Measurements from ENCODE around the gene LYZL4.

The LYZL4 gene

GRCh38 chr3:42357335-42357734 is 53.1 kb downstream of the LYZL4 start:
- TF ChIP-seq EZH2phosphoT487 (conservative IDR thresholded peaks at IDR 0.05; ENCODE audit: low read length), result no peak
- no peak for TF ChIP-seq CTCF (IDR thresholded peaks at IDR 0.05; ENCODE audit: insufficient read depth, low read length, poor library complexity, severe bottlenecking)
- Histone ChIP-seq H3K27ac (ENCODE audit: low read depth, low read length) (no peak overlapping the region), H3K9ac (ENCODE audit: low read length) (no peak overlapping the region), H3K36me3 (ENCODE audit: low read length) (no peaks in the 10 kb centered on the region), H4K20me1 (ENCODE audit: low read depth, low read length) (no peaks in the 10 kb centered on the region), H3K4me3 (ENCODE audit: insufficient read depth, low read length, poor library complexity, severe bottlenecking) (no peak overlapping the region), H3K4me2 (ENCODE audit: low read depth, low read length, poor library complexity, severe bottlenecking) (no peak overlapping the region), H3F3A (ENCODE audit: insufficient read depth) (no peaks in the 10 kb centered on the region), H3K9me2 (replicated peaks; ENCODE audit: insufficient read depth, low read length) (no peaks in the 10 kb centered on the region), H2AFZ (ENCODE audit: low read depth, low read length, severe bottlenecking) (no peak overlapping the region), H3K27me3 (ENCODE audit: low read length) (no peaks in the 10 kb centered on the region), H3K9me3 (ENCODE audit: insufficient read depth, low read length) (no peaks in the 10 kb centered on the region), H3K79me2 (ENCODE audit: insufficient read depth, low read length) (no peaks in the 10 kb centered on the region)

- no peak overlapping the region for H3K9ac ChIP-seq (ENCODE audit: low read length)
- no peak for TF ChIP-seq EZH2phosphoT487 (conservative IDR thresholded peaks at IDR 0.05; ENCODE audit: low read length)
- no peak for TF ChIP-seq CTCF (IDR thresholded peaks at IDR 0.05; ENCODE audit: insufficient read depth, low read length, poor library complexity, severe bottlenecking)
- no peaks in the 10 kb centered on the region for H3K36me3 ChIP-seq (ENCODE audit: low read length)
- no peak overlapping the region for H3K4me2 ChIP-seq (ENCODE audit: low read depth, low read length, poor library complexity, severe bottlenecking)
- H3K9me2 ChIP-seq (replicated peaks; ENCODE audit: insufficient read depth, low read length), result no peaks in the 10 kb centered on the region
- no peaks in the 10 kb centered on the region for H3K79me2 ChIP-seq (ENCODE audit: insufficient read depth, low read length)
- H2AFZ ChIP-seq (ENCODE audit: low read depth, low read length, severe bottlenecking), result no peak overlapping the region
- no peak overlapping the region for H3K4me3 ChIP-seq (ENCODE audit: insufficient read depth, low read length, poor library complexity, severe bottlenecking)
- no peaks in the 10 kb centered on the region for H3F3A ChIP-seq (ENCODE audit: insufficient read depth)
- no peaks in the 10 kb centered on the region for H3K27me3 ChIP-seq (ENCODE audit: low read length)
- H4K20me1 ChIP-seq (ENCODE audit: low read depth, low read length), result no peaks in the 10 kb centered on the region
- no peaks in the 10 kb centered on the region for H3K9me3 ChIP-seq (ENCODE audit: insufficient read depth, low read length)
- no peak overlapping the region for H3K27ac ChIP-seq (ENCODE audit: low read depth, low read length)
Observed at GRCh38 chr3:42355612-42356011, 54.8 kb downstream of the LYZL4 start.

GRCh38 chr3:42353631-42354030 is 56.8 kb downstream of the LYZL4 start:
- H2AFZ ChIP-seq (ENCODE audit: low read depth, low read length, severe bottlenecking), result no peak overlapping the region
- H3K27me3 ChIP-seq (ENCODE audit: low read length), result no peaks in the 10 kb centered on the region
- TF ChIP-seq CTCF (IDR thresholded peaks at IDR 0.05; ENCODE audit: insufficient read depth, low read length, poor library complexity, severe bottlenecking) (no peak), EZH2phosphoT487 (conservative IDR thresholded peaks at IDR 0.05; ENCODE audit: low read length) (no peak)
- H3K4me2 ChIP-seq (ENCODE audit: low read depth, low read length, poor library complexity, severe bottlenecking), result no peak overlapping the region
- no peak overlapping the region for H3K9ac ChIP-seq (ENCODE audit: low read length)
- no peaks in the 10 kb centered on the region for H3K9me3 ChIP-seq (ENCODE audit: insufficient read depth, low read length)
- no peaks in the 10 kb centered on the region for H3F3A ChIP-seq (ENCODE audit: insufficient read depth)
- H3K4me3 ChIP-seq (ENCODE audit: insufficient read depth, low read length, poor library complexity, severe bottlenecking), result no peak overlapping the region
- no peaks in the 10 kb centered on the region for H4K20me1 ChIP-seq (ENCODE audit: low read depth, low read length)
- H3K9me2 ChIP-seq (replicated peaks; ENCODE audit: insufficient read depth, low read length), result no peaks in the 10 kb centered on the region
- H3K36me3 ChIP-seq (ENCODE audit: low read length), result no peaks in the 10 kb centered on the region
- no peak overlapping the region for H3K27ac ChIP-seq (ENCODE audit: low read depth, low read length)
- no peaks in the 10 kb centered on the region for H3K79me2 ChIP-seq (ENCODE audit: insufficient read depth, low read length)

All from SU-DHL-6 (cell line).